Stimulated activated CD8-positive, alpha-beta memory T cell treated with anti-CD3 and anti-CD28 coated beads, Interleukin-2, amount 100 ng/mL, for 48 hours (primary cell): ENCODE data around the gene PPP2R5C.
"Not testable (repeated sequence)": the region's sequence is repeated elsewhere in the genome, so short reads cannot be mapped to it uniquely, and the experiment has no call there.

Experiments
- DNase-seq, 2 donors: peaks; one replicate each; pipeline ENCODE4 v3.0.0-alpha.2; 2020; ENCODE audit warnings: low read depth in 2 of 2

Gene PPP2R5C

GRCh38 chr14:101965770-101966722, 204.5 kb downstream of the PPP2R5C start:
- DNase-seq, result no peak

GRCh38 chr14:101966742-101967141, 205.2 kb downstream of the PPP2R5C start:
- no peak for DNase-seq

- DNase-seq, result no peak
These were observed 206.7 kb downstream of the PPP2R5C start for GRCh38 chr14:101968186-101968585.

- DNase-seq, result no peak
These were observed 208.0 kb downstream of the PPP2R5C start for GRCh38 chr14:101969481-101969880.

- no peak for DNase-seq
These were observed 209.4 kb downstream of the PPP2R5C start for GRCh38 chr14:101970830-101971400.

- not testable (repeated sequence) for DNase-seq
These were observed 209.9 kb downstream of the PPP2R5C start for GRCh38 chr14:101971458-101971857.

- no peak for DNase-seq
These were observed 210.8 kb downstream of the PPP2R5C start for GRCh38 chr14:101972126-101972866.

GRCh38 chr14:101973356-101973755, 211.8 kb downstream of the PPP2R5C start:
- no peak for DNase-seq

- no peak for DNase-seq
These were observed 213.7 kb downstream of the PPP2R5C start for GRCh38 chr14:101975231-101975630.
